K562 (cell line): Measurements from ENCODE around the gene SMIM29. TPM values are rescaled to one million over a fixed set of nuclear protein-coding genes. Genes with fewer than 3 reads are reported as not detected.

Experiments
- ATAC-seq: fragments of 200-7000 bp; cut with Tn5 transposase; 3 replicates; pipeline ENCODE4 v1.9.1; 2020; ENCODE audit warnings: moderate library complexity
- BruUV-seq: library from RNA; stranded (reverse); fragments of 400-500 nt; replicated peaks from 2 replicates; lab custom pipeline; 2021; lab: Mats Ljungman, UMichigan
- CTCF ChIA-PET: fragments of 300-600 bp; formaldehyde crosslinking; extraction: SDS; loops from one replicate; lab custom pipeline; 2021; ENCODE audit warnings: low intra/inter-chr PET ratio; lab: Yijun Ruan, JAX
- POLR2A ChIA-PET: fragments of 300-600, 350-650 bp; sonication (Branson Sonifier 250); formaldehyde crosslinking; extraction: SDS; loops from one replicate; lab custom pipeline; 2021; ENCODE audit warnings: antibody characterized with exemption, inconsistent platforms; lab: Yijun Ruan, JAX
- DNase-seq, 4 experiments: peaks; one replicate each; pipeline versions ENCODE4 v3.0.0 to v3.0.0-alpha.2; 2011 to 2018; ENCODE audit warnings: low spot score in 3 of 4, mixed read lengths in 3 of 4; ENCODE audit errors: extremely low read depth in 1 of 4
- FAIRE-seq: peaks from 2 replicates; lab custom pipeline; 2011; peaks lifted over from hg19 to GRCh38; lab: Jason Lieb, UNC
- H2AFZ ChIP-seq: 2 replicates; pipeline ENCODE4 v1.6.0; 2011; ENCODE audit warnings: low read depth, low read length, control low read depth, inconsistent platforms
- H3K27ac ChIP-seq: fragments of 200-600 bp; 3 replicates; pipeline ENCODE4 v1.8.0; 2011; ENCODE audit warnings: low read depth, mild to moderate bottlenecking, control low read depth, inconsistent platforms, low read length, moderate library complexity, mixed read lengths; ENCODE audit errors: extremely low read depth
- H3K27me3 ChIP-seq, 2 experiments: fragments of 300-600 bp in 1 of 2; 2 replicates in 1 of 2; 3 replicates in 1 of 2; pipeline versions ENCODE4 v1.6.0 to v1.8.0; 2011; ENCODE audit warnings: inconsistent platforms in 2 of 2, low read length in 2 of 2, mild to moderate bottlenecking in 1 of 2, mixed read lengths in 1 of 2, moderate library complexity in 1 of 2; ENCODE audit not compliant: control insufficient read depth in 2 of 2, insufficient read depth in 2 of 2
- H3K36me3 ChIP-seq: fragments of 300-600 bp; 3 replicates; pipeline ENCODE4 v1.8.0; 2011; ENCODE audit warnings: mild to moderate bottlenecking, low read length, inconsistent platforms; ENCODE audit not compliant: control insufficient read depth, insufficient read depth
- H3K4me1 ChIP-seq, 2 experiments: fragments of 200-600 bp in 1 of 2; replicated peaks in 1 of 2; 2 replicates in 1 of 2; 3 replicates in 1 of 2; pipeline versions ENCODE4 v1.5.1 to v1.8.0; 2011; ENCODE audit warnings: inconsistent platforms in 2 of 2, low read length in 2 of 2, mild to moderate bottlenecking in 1 of 2, mixed read lengths in 1 of 2, moderate library complexity in 1 of 2; ENCODE audit not compliant: control insufficient read depth in 2 of 2, insufficient read depth in 2 of 2
- H3K4me2 ChIP-seq: 2 replicates; pipeline ENCODE4 v1.6.1; 2011; ENCODE audit warnings: low read length, control low read depth, inconsistent platforms, mixed read lengths; ENCODE audit not compliant: insufficient read depth
- H3K4me3 ChIP-seq: fragments of 200-600 bp; sonication (generic), shearing (Covaris generic); 2 replicates; pipeline ENCODE4 v1.5.1; 2016; ENCODE audit warnings: control low read depth, inconsistent platforms
- H3K79me2 ChIP-seq: fragments of 200-600 bp; 3 replicates; pipeline ENCODE4 v1.8.0; 2011; ENCODE audit warnings: low read length, inconsistent platforms; ENCODE audit not compliant: control insufficient read depth, insufficient read depth
- H3K9ac ChIP-seq, 2 experiments: 2 replicates each; pipeline versions ENCODE4 v1.6.0 to v1.6.1; 2011; ENCODE audit warnings: low read depth in 2 of 2, low read length in 2 of 2, control low read depth in 1 of 2, inconsistent platforms in 1 of 2, mild to moderate bottlenecking in 1 of 2, mixed read lengths in 1 of 2; ENCODE audit not compliant: insufficient read depth in 1 of 2
- H3K9me1 ChIP-seq: one replicate; pipeline ENCODE4 v1.6.0; 2011; ENCODE audit warnings: inconsistent platforms, mild to moderate bottlenecking, low read length, moderate library complexity; ENCODE audit not compliant: control insufficient read depth, insufficient read depth
- H3K9me3 ChIP-seq: replicated peaks from 2 replicates; pipeline ENCODE4 v1.5.1; 2011; ENCODE audit warnings: low read depth, low read length, inconsistent platforms; ENCODE audit not compliant: control insufficient read depth, insufficient read depth
- H4K20me1 ChIP-seq: replicated peaks from 2 replicates; pipeline ENCODE4 v1.6.1; 2011; ENCODE audit warnings: low read length, inconsistent platforms, mixed read lengths; ENCODE audit not compliant: control insufficient read depth, insufficient read depth
- CBX5 ChIP-seq: IDR thresholded peaks from 2 replicates; pipeline ENCODE4 v1.6.1; 2014; ENCODE audit warnings: low read depth, borderline replicate concordance
- GABPA ChIP-seq: fragments of 200-800 bp; sonication (Bioruptor generic); conservative IDR thresholded peaks from 2 replicates; pipeline ENCODE4 v1.6.1; 2016; ENCODE audit warnings: low read depth, missing genetic modification characterization, missing compliant biosample characterization
- L3MBTL2 ChIP-seq: fragments of 450-650 bp; IDR thresholded peaks from 2 replicates; pipeline ENCODE4 v1.6.1; 2016; ENCODE audit warnings: mild to moderate bottlenecking, moderate library complexity
- PML ChIP-seq: IDR thresholded peaks from 2 replicates; pipeline ENCODE4 v1.6.1; 2012; ENCODE audit warnings: low read length, inconsistent platforms
- RAD21 ChIP-seq, 2 experiments: fragments of 250-450 bp in 1 of 2; fragments of 450-650 bp in 1 of 2; sonication (Bioruptor Pico) in 1 of 2; formaldehyde crosslinking in 1 of 2; IDR thresholded peaks in 1 of 2; conservative IDR thresholded peaks in 1 of 2; 2 replicates each; pipeline versions ENCODE4 v1.4.0 to v1.8.0; 2020 to 2022; ENCODE audit warnings: mild to moderate bottlenecking in 2 of 2, moderate library complexity in 1 of 2
- TEAD4 ChIP-seq, 2 experiments: sonication (generic) in 1 of 2; formaldehyde crosslinking in 1 of 2; IDR thresholded peaks; 2 replicates each; pipeline versions ENCODE4 v1.6.1 to v1.8.0; 2012 to 2022; ENCODE audit warnings: borderline replicate concordance in 1 of 2, inconsistent platforms in 1 of 2, low read length in 1 of 2, mild to moderate bottlenecking in 1 of 2, missing genetic modification reagents in 1 of 2
- TRIM24 ChIP-seq, 2 experiments: fragments of 450-650 bp; IDR thresholded peaks; 2 replicates each; pipeline ENCODE4 v1.6.1; 2016
- WGBS: fragments of 100-300 bp; shearing (Covaris generic); methylation state at CpG from one replicate; pipeline ENCODE4 v1.1.6; 2016; ENCODE audit warnings: low coverage, mixed read lengths; ENCODE audit not compliant: insufficient coverage; ENCODE audit errors: missing lambda C conversion rate; 5-methylcytosine and 5-hydroxymethylcytosine counted together
- in situ Hi-C: fragments of 300-500 bp; cut with MboI; formaldehyde crosslinking; loops from 4 replicates; pipeline ENCODE4 v1.15.0; 2018; ENCODE audit warnings: inconsistent platforms, mixed read lengths
- intact Hi-C: fragments of 100-400 bp; cut with micrococcal nuclease; formaldehyde crosslinking; loops from 2 replicates; pipeline ENCODE4 v1.14.2; 2022
- polyA plus RNA-seq, 8 experiments: library from polyadenylated mRNA; depleted of rRNA in 4 of 8; stranded (reverse) in 5 of 8; unstranded in 3 of 8; fragments of >200 nt; fragmentation: Nextera tagmentation in 2 of 8; fragmentation: Illumina TruSeq in 1 of 8; extraction: Ambion mirVana in 2 of 8; extraction: Trizol in 1 of 8; gene quantifications; 2 replicates each; pipeline versions ENCODE4 v1.2.1 to v1.2.3, GENCODE V29; 2011 to 2014; ENCODE audit warnings: inconsistent platforms in 1 of 8, missing spikeins in 1 of 8
- total RNA-seq, 7 experiments: library from RNA; depleted of rRNA in 6 of 7; stranded (reverse); fragments of >200 nt in 6 of 7; fragmentation: Illumina TruSeq in 2 of 7; extraction: Trizol in 2 of 7; gene quantifications; 2 replicates each; pipeline versions ENCODE4 v1.2.1 to v1.2.3, GENCODE V29; 2011 to 2021; ENCODE audit warnings: low replicate concordance in 1 of 7
- TF ChIP-seq, protein P1 (sequence below): conservative IDR thresholded peaks from 2 replicates; pipeline ENCODE4 v1.6.1; 2011; ENCODE audit warnings: low read depth, mild to moderate bottlenecking, low read length; ENCODE audit not compliant: control insufficient read depth
- TF ChIP-seq, protein P2 (sequence below), 2 experiments: fragments of 150-350 bp in 1 of 2; IDR thresholded peaks; 2 replicates each; pipeline ENCODE4 v1.6.1; 2012 to 2016; ENCODE audit warnings: low read depth in 2 of 2, low read length in 2 of 2, mild to moderate bottlenecking in 1 of 2, moderate library complexity in 1 of 2
- TF ChIP-seq, protein P3 (sequence below): fragments of 450-650 bp; IDR thresholded peaks from one replicate; pipeline ENCODE4 v1.6.1; 2018; ENCODE audit warnings: mild to moderate bottlenecking, moderate library complexity; ENCODE audit not compliant: partially characterized antibody
- TF ChIP-seq, protein P4 (sequence below): fragments of 450-650 bp; formaldehyde crosslinking; IDR thresholded peaks from 2 replicates; pipeline ENCODE4 v1.4.0; 2020; ENCODE audit warnings: mild to moderate bottlenecking, moderate library complexity

Gene SMIM29
- total and polyA plus RNA-seq, 9 of the 15 experiments (the other 6 are each of a cell fraction or from before 2014, with no cell fraction given), result 6.5 to 36.7 (median 20.9) TPM

DNA sequence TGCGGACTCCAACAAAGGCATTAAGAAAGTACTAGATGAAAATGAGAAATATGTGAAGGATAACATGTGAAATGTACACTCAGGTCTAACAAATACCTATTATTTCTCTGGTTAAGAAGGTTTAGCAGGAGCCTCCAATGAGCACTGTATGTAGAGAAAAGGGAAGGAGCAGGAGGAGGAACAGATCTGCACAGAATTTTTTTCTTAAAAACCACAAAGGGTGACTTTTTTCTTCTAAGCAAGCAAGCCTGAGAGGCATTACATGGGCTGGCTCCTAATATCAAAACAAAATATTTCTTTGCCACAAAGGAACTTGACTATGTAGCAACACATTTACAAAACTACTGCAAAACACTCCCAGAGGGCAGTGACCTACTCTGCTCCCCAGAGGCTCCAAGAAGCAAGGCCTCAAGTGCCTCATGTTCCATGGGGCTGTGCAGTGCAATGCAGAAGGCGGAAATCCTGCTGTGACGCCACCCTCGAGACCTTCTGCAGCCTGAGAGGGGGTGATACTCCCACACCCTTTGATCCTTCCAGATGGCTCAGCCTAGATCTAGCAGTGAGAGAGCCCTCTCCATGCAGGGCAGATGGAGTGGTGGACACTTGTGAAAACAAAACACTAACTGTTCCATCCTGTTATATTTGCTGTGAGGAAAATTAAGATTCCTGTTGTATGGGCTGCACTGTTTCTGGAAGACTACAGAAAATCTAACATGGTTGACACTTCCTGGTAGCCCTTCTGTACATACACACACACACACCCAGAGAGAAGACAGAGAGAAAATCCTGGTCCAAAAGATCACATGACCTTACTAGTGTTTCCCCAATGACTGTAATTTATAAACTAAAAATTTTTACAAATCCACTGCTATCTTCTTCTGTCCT, 36.0 kb upstream of the SMIM29 start:
- ChIA-PET CTCF (no interaction called here), POLR2A (no interaction called here)
- WGBS, result 41% methylated on average over 4 of the region's 4 CpGs
- H3K79me2 ChIP-seq, result peaks cover 10% of the 10 kb centered on the region
- peak; percentile 84 for FAIRE-seq
- H3K36me3 ChIP-seq, result peaks cover 85% of the 10 kb centered on the region
- ATAC-seq, result peak; percentile 84
- H3K4me3 ChIP-seq, result no peak overlapping the region
- peak overlapping the region; percentile 7 for H3K27ac ChIP-seq
- in situ Hi-C loops, result no loop called here
- DNase-seq, result peak; percentile 69 to 93 (median 82)
- no TSS peak for BruUV-seq
- no peaks in the 10 kb centered on the region for H4K20me1 ChIP-seq
- peak overlapping the region in 1 of 2 experiments; percentile 7; a peak in 1 of 4 replicates for H3K9ac ChIP-seq
- intact Hi-C loops, result loop anchor here (2.0 kb wide), 1 partner anchor 40 kb away; no protein-coding TSS in a partner anchor
- no peaks in the 10 kb centered on the region for H3K9me1 ChIP-seq
- H3K27me3 ChIP-seq, result no peaks in the 10 kb centered on the region
- H2AFZ ChIP-seq, result no peak overlapping the region
- peak overlapping the region; percentile 20 for H3K4me2 ChIP-seq
- peaks cover 8 to 52% of the 10 kb centered on the region in 2 experiments; a peak in 4 of 5 replicates for H3K4me1 ChIP-seq
- no peaks in the 10 kb centered on the region for H3K9me3 ChIP-seq
- TF ChIP-seq CBX5 (peak; percentile 87; the same call in 1 of the 2 replicates), GABPA (tag) (peak; percentile 52; the same call in 1 of the 2 replicates), PML (peak; percentile 53; the same call in 1 of the 2 replicates), L3MBTL2 (peak; percentile 65; the same call in 1 of the 2 replicates), RAD21 (CRISPR knock-in tag; conservative IDR thresholded peaks at IDR 0.05 in 1 of 2, IDR thresholded peaks at IDR 0.05 in 1 of 2) (peak in 1 of 2 experiments; percentile 37; a peak in 2 of 4 replicates), TEAD4 (IDR thresholded peaks at IDR 0.05; ENCODE audit: low read length) (peak; percentile 90), TEAD4 (CRISPR knock-in tag; IDR thresholded peaks at IDR 0.05; ENCODE audit: borderline replicate concordance) (no peak), TRIM24 (IDR thresholded peaks at IDR 0.05) (peak; percentile 69 to 83; a peak in 3 of 4 replicates)
- TF ChIP-seq, protein P1, sequence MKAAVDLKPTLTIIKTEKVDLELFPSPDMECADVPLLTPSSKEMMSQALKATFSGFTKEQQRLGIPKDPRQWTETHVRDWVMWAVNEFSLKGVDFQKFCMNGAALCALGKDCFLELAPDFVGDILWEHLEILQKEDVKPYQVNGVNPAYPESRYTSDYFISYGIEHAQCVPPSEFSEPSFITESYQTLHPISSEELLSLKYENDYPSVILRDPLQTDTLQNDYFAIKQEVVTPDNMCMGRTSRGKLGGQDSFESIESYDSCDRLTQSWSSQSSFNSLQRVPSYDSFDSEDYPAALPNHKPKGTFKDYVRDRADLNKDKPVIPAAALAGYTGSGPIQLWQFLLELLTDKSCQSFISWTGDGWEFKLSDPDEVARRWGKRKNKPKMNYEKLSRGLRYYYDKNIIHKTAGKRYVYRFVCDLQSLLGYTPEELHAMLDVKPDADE, result peak; percentile 73; the same call in 1 of the 2 replicates
- TF ChIP-seq, protein P2, sequence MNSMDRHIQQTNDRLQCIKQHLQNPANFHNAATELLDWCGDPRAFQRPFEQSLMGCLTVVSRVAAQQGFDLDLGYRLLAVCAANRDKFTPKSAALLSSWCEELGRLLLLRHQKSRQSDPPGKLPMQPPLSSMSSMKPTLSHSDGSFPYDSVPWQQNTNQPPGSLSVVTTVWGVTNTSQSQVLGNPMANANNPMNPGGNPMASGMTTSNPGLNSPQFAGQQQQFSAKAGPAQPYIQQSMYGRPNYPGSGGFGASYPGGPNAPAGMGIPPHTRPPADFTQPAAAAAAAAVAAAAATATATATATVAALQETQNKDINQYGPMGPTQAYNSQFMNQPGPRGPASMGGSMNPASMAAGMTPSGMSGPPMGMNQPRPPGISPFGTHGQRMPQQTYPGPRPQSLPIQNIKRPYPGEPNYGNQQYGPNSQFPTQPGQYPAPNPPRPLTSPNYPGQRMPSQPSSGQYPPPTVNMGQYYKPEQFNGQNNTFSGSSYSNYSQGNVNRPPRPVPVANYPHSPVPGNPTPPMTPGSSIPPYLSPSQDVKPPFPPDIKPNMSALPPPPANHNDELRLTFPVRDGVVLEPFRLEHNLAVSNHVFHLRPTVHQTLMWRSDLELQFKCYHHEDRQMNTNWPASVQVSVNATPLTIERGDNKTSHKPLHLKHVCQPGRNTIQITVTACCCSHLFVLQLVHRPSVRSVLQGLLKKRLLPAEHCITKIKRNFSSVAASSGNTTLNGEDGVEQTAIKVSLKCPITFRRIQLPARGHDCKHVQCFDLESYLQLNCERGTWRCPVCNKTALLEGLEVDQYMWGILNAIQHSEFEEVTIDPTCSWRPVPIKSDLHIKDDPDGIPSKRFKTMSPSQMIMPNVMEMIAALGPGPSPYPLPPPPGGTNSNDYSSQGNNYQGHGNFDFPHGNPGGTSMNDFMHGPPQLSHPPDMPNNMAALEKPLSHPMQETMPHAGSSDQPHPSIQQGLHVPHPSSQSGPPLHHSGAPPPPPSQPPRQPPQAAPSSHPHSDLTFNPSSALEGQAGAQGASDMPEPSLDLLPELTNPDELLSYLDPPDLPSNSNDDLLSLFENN (IDR thresholded peaks at IDR 0.05; ENCODE audit: low read depth in 2 of 2, low read length in 2 of 2), result 0 out of 4 replicates have a peak, but pooled peaks of 1 of the 2 experiments have one; percentile 51
- TF ChIP-seq, protein P3, sequence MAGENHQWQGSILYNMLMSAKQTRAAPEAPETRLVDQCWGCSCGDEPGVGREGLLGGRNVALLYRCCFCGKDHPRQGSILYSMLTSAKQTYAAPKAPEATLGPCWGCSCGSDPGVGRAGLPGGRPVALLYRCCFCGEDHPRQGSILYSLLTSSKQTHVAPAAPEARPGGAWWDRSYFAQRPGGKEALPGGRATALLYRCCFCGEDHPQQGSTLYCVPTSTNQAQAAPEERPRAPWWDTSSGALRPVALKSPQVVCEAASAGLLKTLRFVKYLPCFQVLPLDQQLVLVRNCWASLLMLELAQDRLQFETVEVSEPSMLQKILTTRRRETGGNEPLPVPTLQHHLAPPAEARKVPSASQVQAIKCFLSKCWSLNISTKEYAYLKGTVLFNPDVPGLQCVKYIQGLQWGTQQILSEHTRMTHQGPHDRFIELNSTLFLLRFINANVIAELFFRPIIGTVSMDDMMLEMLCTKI, result no peak
- TF ChIP-seq, protein P4, sequence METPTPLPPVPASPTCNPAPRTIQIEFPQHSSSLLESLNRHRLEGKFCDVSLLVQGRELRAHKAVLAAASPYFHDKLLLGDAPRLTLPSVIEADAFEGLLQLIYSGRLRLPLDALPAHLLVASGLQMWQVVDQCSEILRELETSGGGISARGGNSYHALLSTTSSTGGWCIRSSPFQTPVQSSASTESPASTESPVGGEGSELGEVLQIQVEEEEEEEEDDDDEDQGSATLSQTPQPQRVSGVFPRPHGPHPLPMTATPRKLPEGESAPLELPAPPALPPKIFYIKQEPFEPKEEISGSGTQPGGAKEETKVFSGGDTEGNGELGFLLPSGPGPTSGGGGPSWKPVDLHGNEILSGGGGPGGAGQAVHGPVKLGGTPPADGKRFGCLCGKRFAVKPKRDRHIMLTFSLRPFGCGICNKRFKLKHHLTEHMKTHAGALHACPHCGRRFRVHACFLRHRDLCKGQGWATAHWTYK (CRISPR knock-in tag), result no peak
